Prostate gland (tissue), 2 donors: Measurements from ENCODE around the gene PDGFD. TPM values are rescaled to one million over a fixed set of nuclear protein-coding genes. Genes with fewer than 3 reads are reported as not detected.
"Not testable (repeated sequence)": the region's sequence is repeated elsewhere in the genome, so short reads cannot be mapped to it uniquely, and the experiment has no call there.

Experiments
- DNase-seq: peaks from one replicate; pipeline ENCODE4 v3.0.0-alpha.2; 2019; ENCODE audit warnings: low spot score
- H3K27ac ChIP-seq, 2 donors: fragments of 200-600 bp; sonication (generic); 2 replicates each; pipeline ENCODE4 v1.5.1; 2017 to 2019
- H3K27me3 ChIP-seq: fragments of 200-600 bp; sonication (generic); replicated peaks from 2 replicates; pipeline ENCODE4 v1.5.1; 2019; ENCODE audit not compliant: insufficient read depth
- H3K36me3 ChIP-seq, 2 donors: fragments of 200-600 bp; sonication (generic); 1 replicate in 1 of 2; 2 replicates in 1 of 2; pipeline versions ENCODE4 v1.5.1 to v1.8.1; 2017 to 2019
- H3K4me1 ChIP-seq: fragments of 200-600 bp; sonication (generic); replicated peaks from 2 replicates; pipeline ENCODE4 v1.5.1; 2019
- H3K4me3 ChIP-seq, 2 donors: fragments of 200-600 bp; sonication (generic); 2 replicates each; pipeline ENCODE4 v1.5.1; 2017 to 2019
- H3K9me3 ChIP-seq: fragments of 200-600 bp; sonication (generic); 2 replicates; pipeline ENCODE4 v1.5.1; 2017
- CTCF ChIP-seq, 4 experiments: fragments of 200-600 bp in 2 of 4; fragments of 450-650 bp in 2 of 4; sonication (generic) in 2 of 4; IDR thresholded peaks; 1 replicate in 3 of 4; 2 replicates in 1 of 4; pipeline ENCODE4 v1.5.1; 2016 to 2019; ENCODE audit warnings: antibody characterized with exemption in 4 of 4, mild to moderate bottlenecking in 2 of 4, moderate library complexity in 2 of 4
- POLR2A ChIP-seq: fragments of 450-650 bp; IDR thresholded peaks from one replicate; pipeline ENCODE4 v1.6.1; 2016; ENCODE audit warnings: antibody characterized with exemption, mild to moderate bottlenecking
- POLR2AphosphoS5 ChIP-seq: sonication (generic); formaldehyde crosslinking; IDR thresholded peaks from one replicate; pipeline ENCODE4 v1.6.1; 2017; ENCODE audit warnings: antibody characterized with exemption
- WGBS: methylation state at CpG from one replicate; pipeline ENCODE4 v1.1.5; 2018; 5-methylcytosine and 5-hydroxymethylcytosine counted together
- intact Hi-C: fragments of 100-400 bp; cut with DNase I; formaldehyde crosslinking; loops from one replicate; pipeline ENCODE4 v1.14.2; 2022
- total RNA-seq, 2 donors: library from RNA; depleted of rRNA; stranded (reverse); fragments of >200 nt; gene quantifications; one replicate each; pipeline ENCODE4 v1.1.0, GENCODE V29; 2016

Gene PDGFD
- total RNA-seq, 2 donors from 2014 or later, result 12.6 to 19.4 TPM

DNA sequence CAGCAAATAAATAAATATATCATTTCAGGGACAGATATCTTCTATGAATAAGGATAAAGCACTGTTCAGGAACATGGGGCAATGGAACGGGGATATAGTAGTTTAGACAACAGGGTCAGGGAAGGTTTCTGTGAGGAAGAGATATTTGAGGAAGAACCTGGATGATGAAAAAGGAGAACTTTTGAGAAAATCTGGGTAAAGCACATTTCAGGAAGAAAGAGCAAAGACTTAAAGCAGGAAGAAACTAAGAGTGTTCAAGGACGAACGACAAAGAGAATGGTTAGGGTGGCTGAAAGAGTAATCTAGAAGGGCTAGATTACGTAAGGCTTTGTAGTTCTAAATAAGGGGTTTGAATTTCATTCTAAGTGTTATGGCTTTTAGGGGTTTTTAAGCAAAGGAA lies 114.8 kb downstream of the PDGFD start:
- no peaks in the 10 kb centered on the region for H3K4me1 ChIP-seq
- no peak for DNase-seq
- H3K36me3 ChIP-seq, result no peaks in the 10 kb centered on the region
- TF ChIP-seq POLR2AphosphoS5 (no peak), CTCF (IDR thresholded peaks at IDR 0.05) (no peak), POLR2A (no peak)
- intact Hi-C loops, result no loop called here
- 90% methylated on average over 4 of the region's 4 CpGs for WGBS
- no peak overlapping the region for H3K27ac ChIP-seq
- no peaks in the 10 kb centered on the region for H3K9me3 ChIP-seq
- H3K4me3 ChIP-seq, result no peak overlapping the region
- no peaks in the 10 kb centered on the region for H3K27me3 ChIP-seq

DNA sequence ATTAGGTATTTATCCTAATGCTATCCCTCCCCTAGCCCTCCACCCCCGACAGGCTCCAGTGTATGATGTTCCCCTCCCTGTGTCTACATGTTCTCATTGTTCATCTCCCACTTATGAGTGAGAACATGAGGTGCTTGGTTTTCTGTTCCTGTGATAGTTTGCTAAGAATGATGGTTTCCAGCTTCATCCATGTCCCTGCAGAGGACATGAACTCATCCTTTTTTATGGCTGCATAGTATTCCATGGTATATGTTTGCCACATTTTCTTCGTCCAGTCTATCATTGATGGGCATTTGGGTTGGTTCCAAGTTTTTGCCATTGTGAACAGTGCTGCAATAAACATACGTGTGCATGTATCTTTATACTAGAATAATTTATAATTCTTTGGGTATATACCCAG lies 117.1 kb downstream of the PDGFD start:
- H3K9me3 ChIP-seq, H3K27ac ChIP-seq, intact Hi-C loops, H3K36me3 ChIP-seq, DNase-seq, H3K27me3 ChIP-seq, H3K4me3 ChIP-seq, H3K4me1 ChIP-seq: not testable (repeated sequence)
- WGBS, result 97% methylated on average over 3 of the region's 3 CpGs

DNA sequence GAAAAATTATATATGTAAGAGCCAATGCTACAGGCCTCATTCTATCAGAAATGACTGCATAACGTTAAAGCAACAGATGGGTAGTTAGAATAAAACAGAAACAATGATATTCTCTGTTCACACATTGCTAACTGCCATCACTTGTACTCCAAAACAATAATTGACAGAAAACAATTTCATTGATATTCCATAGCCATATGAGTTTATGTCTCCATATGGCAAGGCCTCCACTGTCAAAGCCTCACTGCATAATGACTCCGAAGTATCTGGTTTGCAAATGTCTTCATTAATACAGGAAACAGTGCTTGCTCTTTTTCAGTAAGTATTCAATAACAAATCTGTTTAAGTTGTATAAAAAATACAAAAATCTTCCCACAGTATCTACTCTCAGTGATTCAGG lies 117.6 kb downstream of the PDGFD start:
- no peak for DNase-seq
- H3K36me3 ChIP-seq, result no peaks in the 10 kb centered on the region
- intact Hi-C loops, result no loop called here
- WGBS, result 93% methylated on average over 2 of the region's 2 CpGs
- H3K27ac ChIP-seq, result no peak overlapping the region
- H3K4me1 ChIP-seq, result no peaks in the 10 kb centered on the region
- no peaks in the 10 kb centered on the region for H3K27me3 ChIP-seq
- no peak overlapping the region for H3K4me3 ChIP-seq
- no peaks in the 10 kb centered on the region for H3K9me3 ChIP-seq
- TF ChIP-seq POLR2A (no peak), CTCF (IDR thresholded peaks at IDR 0.05) (no peak), POLR2AphosphoS5 (no peak)

DNA sequence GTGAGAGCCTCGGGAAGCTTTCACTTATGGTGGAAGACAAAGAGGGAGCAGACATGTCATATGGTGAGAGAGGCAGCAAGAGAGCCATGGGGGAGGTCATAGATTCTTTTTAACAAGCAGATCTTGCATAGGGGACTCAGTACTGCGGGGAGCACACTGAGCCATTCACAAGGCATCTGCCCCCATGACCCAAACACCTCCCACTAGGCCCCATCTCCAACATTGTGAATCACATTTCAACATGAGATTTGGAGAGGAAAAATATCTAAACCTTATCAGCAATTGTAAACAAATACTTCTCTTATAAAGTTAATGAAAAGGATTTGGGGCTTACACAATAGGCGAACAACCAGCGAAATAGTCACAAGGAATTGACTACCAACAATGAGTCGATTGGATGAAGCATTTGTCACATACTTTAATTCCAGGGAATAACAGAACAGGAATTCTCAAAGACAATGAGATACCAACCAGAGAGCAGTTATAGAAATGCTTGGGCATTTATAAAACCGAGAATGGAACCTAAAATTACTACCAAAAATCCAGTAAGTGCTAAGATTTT lies 120.2 kb downstream of the PDGFD start:
- H3K4me1 ChIP-seq, result no peaks in the 10 kb centered on the region
- DNase-seq, result no peak
- no peaks in the 10 kb centered on the region for H3K36me3 ChIP-seq
- H3K4me3 ChIP-seq, result no peak overlapping the region
- H3K9me3 ChIP-seq, result no peaks in the 10 kb centered on the region
- TF ChIP-seq POLR2A (no peak), CTCF (IDR thresholded peaks at IDR 0.05) (no peak), POLR2AphosphoS5 (no peak)
- WGBS, result 93% methylated on average over 6 of the region's 6 CpGs
- no peak overlapping the region for H3K27ac ChIP-seq
- intact Hi-C loops, result no loop called here
- H3K27me3 ChIP-seq, result no peaks in the 10 kb centered on the region

DNA sequence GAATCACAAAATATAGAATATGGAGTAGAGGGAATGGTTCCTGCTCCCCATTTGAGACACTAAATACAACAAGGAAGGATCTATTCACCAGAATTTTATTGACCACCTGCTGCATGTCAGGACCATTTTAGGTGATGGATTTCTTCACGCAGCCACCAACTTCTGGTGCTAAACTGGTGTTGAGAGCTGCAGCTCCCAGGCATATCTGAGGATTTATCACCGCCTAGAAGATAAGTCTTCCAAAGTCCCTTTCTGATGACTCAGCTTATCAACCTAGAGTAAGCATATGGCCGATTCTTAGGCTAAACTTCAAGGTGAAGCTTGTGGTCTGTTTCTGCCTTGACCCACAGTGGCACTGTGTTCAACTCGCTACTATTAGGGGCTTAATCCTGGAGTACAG lies 120.8 kb downstream of the PDGFD start:
- Histone ChIP-seq H3K4me3 (no peak overlapping the region), H3K27me3 (no peaks in the 10 kb centered on the region), H3K9me3 (no peaks in the 10 kb centered on the region), H3K4me1 (no peaks in the 10 kb centered on the region), H3K36me3 (no peaks in the 10 kb centered on the region), H3K27ac (no peak overlapping the region)
- 89% methylated on average over 4 of the region's 4 CpGs for WGBS
- no peak for DNase-seq
- TF ChIP-seq POLR2A, result no peak
- no peak for TF ChIP-seq CTCF (IDR thresholded peaks at IDR 0.05)
- no peak for TF ChIP-seq POLR2AphosphoS5
- intact Hi-C loops, result no loop called here
